Stimulated activated CD4-positive, alpha-beta T cell treated with anti-CD3 and anti-CD28 coated beads, Interleukin-2, amount 100 ng/mL, for 48 hours (primary cell): ENCODE measurements around the gene TENM3.
"Not testable (repeated sequence)": the region's sequence is repeated elsewhere in the genome, so short reads cannot be mapped to it uniquely, and the experiment has no call there.

Experiments used
- DNase-seq, 2 donors: peaks; one replicate each; pipeline ENCODE4 v3.0.0-alpha.2; 2020

The TENM3 gene

DNA sequence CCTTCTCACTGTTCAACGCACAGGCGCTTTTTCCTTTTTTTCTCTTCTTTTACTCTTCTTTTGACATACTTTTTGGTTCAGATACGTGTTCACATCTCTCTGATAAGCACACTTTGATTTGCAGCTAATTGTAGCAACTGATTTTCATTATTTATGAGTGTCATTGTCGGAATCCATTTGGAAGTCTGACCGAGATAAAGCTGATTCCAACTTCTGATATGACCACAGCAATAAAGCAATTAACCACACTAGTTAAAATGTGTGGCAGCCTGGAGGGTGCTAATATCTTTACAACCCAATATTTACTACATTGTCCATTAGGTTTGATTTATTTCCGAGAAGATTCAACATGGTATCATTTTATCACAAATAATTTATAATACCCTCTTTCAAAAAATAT lies 101.8 kb downstream of the TENM3 start:
- no peak for DNase-seq

GRCh38 chr4:182346250-182346649 lies 103.0 kb downstream of the TENM3 start:
- DNase-seq, result no peak

- DNase-seq, result no peak
Measured at GRCh38 chr4:182346675-182347375, 103.6 kb downstream of the TENM3 start.

GRCh38 chr4:182348779-182349326 lies 105.7 kb downstream of the TENM3 start:
- no peak for DNase-seq

DNA sequence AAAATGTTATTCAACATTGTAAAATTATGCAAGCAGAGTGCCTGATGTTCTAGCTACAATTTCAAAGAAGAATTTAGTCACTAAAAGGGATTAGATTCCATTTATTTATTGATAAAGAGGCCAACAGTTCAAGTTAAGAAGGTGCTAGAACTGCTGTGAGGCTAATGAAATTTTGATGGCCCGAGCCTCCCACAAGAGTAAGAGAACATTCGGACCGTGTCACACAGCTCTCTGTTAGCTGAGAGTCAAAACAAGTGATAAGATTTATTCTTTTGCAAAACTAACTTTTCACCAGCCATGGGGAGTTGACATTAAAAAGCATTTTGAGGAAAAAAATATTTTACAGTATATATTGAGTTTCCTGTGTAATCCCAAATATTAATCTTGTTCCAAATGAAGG lies 106.8 kb downstream of the TENM3 start:
- no peak for DNase-seq

DNA sequence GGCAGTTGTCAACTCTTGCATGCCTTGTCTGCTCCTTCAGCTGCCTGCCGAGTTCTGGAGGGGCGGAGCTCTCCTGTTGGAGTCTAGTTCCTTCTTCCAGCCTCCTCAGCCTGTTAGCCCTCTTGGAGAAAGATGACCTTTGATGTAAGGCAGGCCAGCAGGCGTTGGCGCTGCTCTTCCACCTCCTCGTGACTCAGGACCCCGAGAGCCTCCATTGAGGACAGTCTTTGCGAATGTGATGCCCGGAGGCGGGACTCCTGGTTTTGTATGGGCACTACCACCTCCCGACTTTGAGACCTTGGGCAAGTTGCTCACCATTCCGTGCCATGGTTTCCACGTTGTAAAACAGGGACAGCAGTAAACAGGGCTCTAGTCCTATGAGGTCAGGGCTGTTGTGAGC lies 108.3 kb downstream of the TENM3 start:
- DNase-seq, result no peak

DNA sequence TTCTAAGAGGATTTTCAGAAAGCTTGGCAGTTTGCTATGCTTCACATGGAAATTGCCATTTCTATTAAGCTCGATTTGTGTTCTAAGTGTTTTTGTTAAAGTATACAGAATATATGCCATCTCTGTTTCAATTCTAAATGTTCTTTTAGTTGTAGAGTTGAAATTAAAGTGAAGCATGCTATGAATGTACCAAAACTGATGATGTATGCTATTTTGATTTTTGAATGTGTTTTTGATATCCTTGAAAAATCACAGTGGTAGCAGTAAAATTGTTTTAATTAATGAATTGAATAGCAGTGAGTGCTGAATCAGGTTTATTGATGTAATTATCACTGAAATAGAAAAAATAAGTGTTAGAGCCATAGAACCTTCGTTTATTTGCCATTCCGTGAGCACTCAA lies 110.9 kb downstream of the TENM3 start:
- DNase-seq, result no peak

GRCh38 chr4:182354867-182355266 lies 111.7 kb downstream of the TENM3 start:
- DNase-seq, result no peak

- DNase-seq, result no peak
Measured at GRCh38 chr4:182367153-182367552, 124.0 kb downstream of the TENM3 start.

- no peak for DNase-seq
Measured at GRCh38 chr4:182369211-182369610, 126.0 kb downstream of the TENM3 start.

GRCh38 chr4:182370491-182370890 lies 127.3 kb downstream of the TENM3 start:
- DNase-seq, result no peak

DNA sequence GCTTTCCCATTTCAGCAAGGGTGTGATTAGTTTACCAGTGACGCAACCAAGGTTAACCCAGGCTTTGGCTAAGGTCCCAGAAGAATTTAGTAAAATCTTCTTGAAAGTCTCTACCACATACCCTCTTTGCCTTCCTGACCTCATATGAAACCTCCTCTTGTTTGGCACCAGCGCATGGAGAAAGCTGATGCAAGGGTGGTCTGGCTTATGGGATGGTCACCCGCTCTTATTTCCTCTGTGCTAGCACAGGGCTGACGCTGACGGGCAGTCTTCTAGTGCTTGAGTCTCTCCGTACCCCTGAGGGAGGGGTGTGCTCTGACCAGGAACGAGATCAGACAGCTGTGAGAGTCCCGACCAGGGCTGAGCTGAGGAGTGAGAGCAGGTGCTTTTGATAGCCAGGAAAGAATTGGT lies 137.6 kb downstream of the TENM3 start:
- DNase-seq, result no peak

- DNase-seq, result no peak
Measured at GRCh38 chr4:182382941-182383340, 139.7 kb downstream of the TENM3 start.

GRCh38 chr4:182384631-182385091 lies 141.5 kb downstream of the TENM3 start:
- DNase-seq, result no peak

DNA sequence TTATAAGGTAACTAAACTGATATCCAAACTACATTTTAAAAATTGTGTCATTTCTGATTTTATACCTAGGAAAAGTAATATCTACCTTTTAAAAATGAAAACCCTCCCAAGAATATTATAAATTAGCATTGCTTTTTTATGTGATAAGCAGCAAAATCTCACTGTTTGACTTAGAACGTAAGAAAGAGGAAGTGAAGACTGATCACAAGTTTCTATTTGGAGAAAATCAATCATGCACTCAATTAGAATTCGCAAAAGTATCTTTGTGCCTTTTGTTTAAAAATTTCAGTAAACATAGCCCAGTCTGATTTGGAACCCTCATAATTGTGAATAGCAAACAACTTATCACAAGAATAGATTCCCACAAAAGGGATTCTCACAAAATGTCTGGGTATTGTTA lies 142.7 kb downstream of the TENM3 start:
- no peak for DNase-seq

- DNase-seq, result not testable (repeated sequence)
Measured at GRCh38 chr4:182386576-182386975, 143.4 kb downstream of the TENM3 start.

GRCh38 chr4:182391111-182391684 lies 148.0 kb downstream of the TENM3 start:
- DNase-seq, result no peak

GRCh38 chr4:182394181-182394580 lies 151.0 kb downstream of the TENM3 start:
- DNase-seq, result no peak

- DNase-seq, result no peak
Measured at GRCh38 chr4:182400081-182400480, 156.9 kb downstream of the TENM3 start.

DNA sequence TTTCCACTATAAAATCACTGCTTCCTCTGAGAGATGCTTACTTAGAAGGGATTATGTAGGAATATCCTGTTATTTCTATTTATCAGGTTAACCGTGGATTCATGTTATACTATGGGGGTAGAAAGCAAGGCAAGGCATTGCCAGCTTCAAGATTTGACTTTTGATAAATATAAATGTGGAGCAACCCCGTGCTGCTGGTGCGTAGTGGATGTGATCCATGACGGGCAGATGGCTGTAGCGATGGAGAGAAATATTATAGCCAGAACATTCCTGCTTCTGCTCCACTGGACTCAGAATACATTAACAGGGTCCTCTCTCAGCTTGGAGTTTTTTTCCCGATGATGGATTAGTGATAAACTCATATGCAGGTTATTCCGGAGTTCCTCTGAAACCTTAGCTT lies 157.6 kb downstream of the TENM3 start:
- no peak for DNase-seq

DNA sequence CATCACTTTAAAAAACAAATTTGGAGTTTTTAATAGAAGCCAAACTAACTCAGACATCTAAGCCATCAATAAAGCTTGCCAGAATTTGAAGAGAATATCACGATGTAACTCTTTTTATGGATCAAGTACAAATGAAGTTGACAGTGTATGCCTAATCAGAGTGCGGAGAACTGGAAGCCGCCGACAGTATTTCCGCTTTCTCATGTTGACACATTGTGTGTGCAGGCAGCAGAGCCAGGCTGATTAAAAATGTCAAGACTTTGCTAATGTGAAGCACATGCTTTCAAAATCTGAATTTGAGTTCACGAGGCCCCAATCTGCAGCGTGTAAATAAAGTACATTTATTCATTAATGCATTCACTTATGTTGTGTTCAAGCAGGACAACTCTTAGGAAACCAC lies 161.2 kb downstream of the TENM3 start:
- DNase-seq, result no peak

DNA sequence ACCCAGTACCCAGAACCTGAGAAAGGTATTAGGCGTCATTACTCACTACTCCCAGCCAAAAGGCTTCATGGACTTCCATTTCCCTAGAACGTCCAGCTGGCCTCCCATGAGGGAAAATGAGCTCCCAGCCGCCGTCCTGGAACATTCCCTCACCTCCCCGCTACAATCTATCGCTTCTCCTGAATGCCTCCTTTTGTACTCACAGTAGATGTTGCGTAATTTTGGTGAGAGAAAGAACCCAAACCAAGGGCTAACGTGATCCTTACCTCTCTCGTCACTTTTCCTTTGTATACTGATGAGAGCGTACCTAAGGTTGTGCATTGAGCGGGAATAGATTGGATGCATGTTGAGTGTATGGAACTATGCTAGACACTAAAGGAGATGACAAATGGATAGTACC lies 161.9 kb downstream of the TENM3 start:
- DNase-seq, result no peak

- no peak for DNase-seq
Measured at GRCh38 chr4:182409271-182409670, 166.1 kb downstream of the TENM3 start.

DNA sequence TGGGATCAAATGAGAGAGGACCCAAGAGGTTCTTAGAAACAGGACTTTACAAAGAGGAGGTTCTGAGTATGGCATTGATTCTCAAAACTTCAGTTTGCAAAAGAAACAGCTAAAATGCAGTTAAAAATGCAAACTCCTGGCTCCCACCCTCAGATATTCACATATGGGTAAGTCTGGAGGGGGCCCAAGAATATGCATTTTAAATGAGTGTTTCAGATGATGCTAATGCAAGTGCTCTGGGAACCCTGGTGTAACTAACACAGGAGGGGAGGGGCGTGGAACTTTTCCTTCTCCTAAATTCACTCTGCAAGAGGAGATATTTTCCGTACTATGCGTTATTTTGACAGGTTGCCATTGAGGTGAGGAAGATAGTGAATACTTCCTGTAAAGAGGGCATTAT lies 168.2 kb downstream of the TENM3 start:
- DNase-seq, result no peak

- DNase-seq, result no peak
Measured at GRCh38 chr4:182413550-182413949, 170.3 kb downstream of the TENM3 start.
